C4-2B (cell line): ENCODE measurements around the gene CDCA5.

Experiments
- H3K27ac ChIP-seq: fragments of 450-650 bp; 2 replicates; pipeline ENCODE4 v1.5.1; 2017
- CTCF ChIP-seq: fragments of 450-650 bp; conservative IDR thresholded peaks from 2 replicates; pipeline ENCODE4 v1.5.1; 2017; ENCODE audit warnings: mild to moderate bottlenecking
- ZFX ChIP-seq: fragments of 450-650 bp; IDR thresholded peaks from 2 replicates; pipeline ENCODE4 v1.6.1; 2017

Gene CDCA5

GRCh38 chr11:65042891-65043290 is 40.9 kb downstream of the CDCA5 start:
- TF ChIP-seq ZFX = no peak
- TF ChIP-seq CTCF = no peak
- H3K27ac ChIP-seq = no peak overlapping the region; the same call in 1 of the 2 replicates

GRCh38 chr11:65040847-65041622 is 42.8 kb downstream of the CDCA5 start, which contains the start of gene SAC3D1:
SAC3D1 (plus strand) TSS chr11:65041210; CDS start chr11:65041293, 83 bp downstream.
- TF ChIP-seq ZFX (no peak), CTCF (no peak)
- peak within 1 kb of the TSS; percentile 92 for H3K27ac ChIP-seq

GRCh38 chr11:65040520-65040846 is 43.4 kb downstream of the CDCA5 start:
- TF ChIP-seq CTCF (no peak), ZFX (no peak)

GRCh38 chr11:65036931-65037330 is 46.9 kb downstream of the CDCA5 start:
- H3K27ac ChIP-seq = peak overlapping the region; percentile 32
- TF ChIP-seq ZFX = no peak
- no peak for TF ChIP-seq CTCF

More at GRCh38 chr11:65040520-65040846, 43.4 kb downstream of the CDCA5 start:
- peak overlapping the region; percentile 92 for H3K27ac ChIP-seq

- TF ChIP-seq ZFX (no peak), CTCF (no peak)
- no peak overlapping the region for H3K27ac ChIP-seq
Observed at GRCh38 chr11:65035579-65035978, 48.3 kb downstream of the CDCA5 start.

- H3K27ac ChIP-seq = no peak overlapping the region
- TF ChIP-seq CTCF (no peak), ZFX (no peak)
Observed at GRCh38 chr11:65034423-65034822, 49.4 kb downstream of the CDCA5 start.

GRCh38 chr11:65032216-65032615 is 51.6 kb downstream of the CDCA5 start:
- no peak overlapping the region for H3K27ac ChIP-seq
- TF ChIP-seq ZFX (no peak), CTCF (no peak)
